Measurements from ENCODE around the gene DALRD3. TPM values are rescaled to one million over a fixed set of nuclear protein-coding genes. Genes with fewer than 3 reads are reported as not detected.

The DALRD3 gene
- total RNA-seq, 1 donor from 2014 or later, result 28.2 TPM

DNA sequence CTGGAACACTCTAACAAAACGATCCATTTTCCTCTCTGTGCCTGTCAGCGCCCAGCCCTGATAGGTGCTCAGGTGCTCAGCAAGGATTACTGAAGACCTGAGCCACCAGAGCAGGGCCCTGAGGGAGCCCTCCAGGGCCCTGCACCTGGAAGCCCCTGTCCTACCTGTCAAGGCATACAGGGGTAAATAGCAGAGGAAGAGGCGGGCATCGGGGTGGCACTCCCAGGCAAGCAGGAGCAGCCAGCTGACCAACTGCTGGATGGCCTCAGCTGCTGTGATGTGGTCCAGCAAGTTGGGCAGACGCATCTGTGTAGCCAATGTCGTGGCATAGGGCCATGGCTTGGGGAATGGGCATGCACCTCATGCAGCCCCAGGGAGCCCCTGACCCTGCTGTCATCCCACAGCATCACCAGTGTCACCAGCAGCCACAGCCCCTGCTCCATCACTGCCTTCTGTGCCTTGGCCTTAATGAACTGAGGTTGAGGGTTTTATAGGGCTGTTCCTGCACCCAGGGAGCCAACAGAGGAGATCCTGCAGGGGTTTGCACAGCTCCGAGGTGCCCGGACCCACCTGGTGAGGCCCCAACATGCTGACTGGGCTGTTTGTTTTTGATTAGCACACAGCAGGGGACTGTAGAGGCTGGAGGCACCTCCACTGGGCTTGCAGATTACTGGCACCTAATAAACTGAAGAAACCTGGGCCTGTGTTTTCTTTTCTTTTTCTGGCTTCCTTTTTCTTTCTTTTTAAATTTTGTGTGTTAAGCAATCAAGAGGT lies 19.1 kb downstream of the DALRD3 start:
- Mint-ChIP-seq H3K27ac (ENCODE audit: unreplicated experiment) (peak overlapping the region; percentile 19), H3K27me3 (ENCODE audit: low read depth) (no peaks in the 10 kb centered on the region), H3K4me3 (no peak overlapping the region), H3K9me3 (no peaks in the 10 kb centered on the region), H3K4me1 (peaks cover 19% of the 10 kb centered on the region), H3K36me3 (ENCODE audit: low read depth) (peaks cover 2% of the 10 kb centered on the region)
- no peak for DNase-seq (ENCODE audit: low read depth, low spot score)
- TF ChIP-seq, protein P1, sequence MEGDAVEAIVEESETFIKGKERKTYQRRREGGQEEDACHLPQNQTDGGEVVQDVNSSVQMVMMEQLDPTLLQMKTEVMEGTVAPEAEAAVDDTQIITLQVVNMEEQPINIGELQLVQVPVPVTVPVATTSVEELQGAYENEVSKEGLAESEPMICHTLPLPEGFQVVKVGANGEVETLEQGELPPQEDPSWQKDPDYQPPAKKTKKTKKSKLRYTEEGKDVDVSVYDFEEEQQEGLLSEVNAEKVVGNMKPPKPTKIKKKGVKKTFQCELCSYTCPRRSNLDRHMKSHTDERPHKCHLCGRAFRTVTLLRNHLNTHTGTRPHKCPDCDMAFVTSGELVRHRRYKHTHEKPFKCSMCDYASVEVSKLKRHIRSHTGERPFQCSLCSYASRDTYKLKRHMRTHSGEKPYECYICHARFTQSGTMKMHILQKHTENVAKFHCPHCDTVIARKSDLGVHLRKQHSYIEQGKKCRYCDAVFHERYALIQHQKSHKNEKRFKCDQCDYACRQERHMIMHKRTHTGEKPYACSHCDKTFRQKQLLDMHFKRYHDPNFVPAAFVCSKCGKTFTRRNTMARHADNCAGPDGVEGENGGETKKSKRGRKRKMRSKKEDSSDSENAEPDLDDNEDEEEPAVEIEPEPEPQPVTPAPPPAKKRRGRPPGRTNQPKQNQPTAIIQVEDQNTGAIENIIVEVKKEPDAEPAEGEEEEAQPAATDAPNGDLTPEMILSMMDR (conservative IDR thresholded peaks at IDR 0.05), result no peak

GRCh38 chr3:48997714-48998637 lies 20.4 kb downstream of the DALRD3 start:
- peak; percentile 48 for DNase-seq (ENCODE audit: low read depth, low spot score)
- TF ChIP-seq, protein P1 (conservative IDR thresholded peaks at IDR 0.05), result no peak
- Mint-ChIP-seq H3K4me3 (peak overlapping the region; percentile 44), H3K27ac (ENCODE audit: unreplicated experiment) (no peak overlapping the region), H3K36me3 (ENCODE audit: low read depth) (peaks cover 2% of the 10 kb centered on the region), H3K27me3 (ENCODE audit: low read depth) (no peaks in the 10 kb centered on the region), H3K4me1 (peaks cover 19% of the 10 kb centered on the region), H3K9me3 (no peaks in the 10 kb centered on the region)

- peaks cover 2% of the 10 kb centered on the region for H3K36me3 Mint-ChIP-seq (ENCODE audit: low read depth)
- H3K27me3 Mint-ChIP-seq (ENCODE audit: low read depth), result no peaks in the 10 kb centered on the region
- TF ChIP-seq, protein P1 (conservative IDR thresholded peaks at IDR 0.05), result no peak
- DNase-seq (ENCODE audit: low read depth, low spot score), result no peak
- no peaks in the 10 kb centered on the region for H3K9me3 Mint-ChIP-seq
- no peak overlapping the region for H3K27ac Mint-ChIP-seq (ENCODE audit: unreplicated experiment)
- peaks cover 19% of the 10 kb centered on the region for H3K4me1 Mint-ChIP-seq
- no peak overlapping the region for H3K4me3 Mint-ChIP-seq
Measured at GRCh38 chr3:48997102-48997635, 21.2 kb downstream of the DALRD3 start.

DNA sequence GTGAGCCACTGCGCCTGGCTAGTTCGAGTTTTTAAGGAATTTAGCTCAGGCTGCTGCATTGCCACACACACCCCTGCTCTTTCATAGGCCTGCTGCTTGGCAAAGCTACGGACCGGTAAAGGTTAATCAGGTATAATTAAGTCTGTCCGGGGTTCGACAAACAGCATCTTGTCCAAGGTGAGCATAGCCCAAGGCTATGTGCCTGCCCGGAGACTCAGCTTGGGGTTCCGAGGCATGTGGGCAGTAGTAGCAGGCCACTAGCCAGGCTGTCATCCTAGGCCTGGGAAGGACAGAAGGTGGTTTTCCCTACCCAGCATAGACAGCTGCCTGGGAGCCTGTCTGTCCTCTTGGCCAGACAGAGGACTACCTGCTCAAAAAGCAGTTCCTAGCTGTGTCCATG lies 21.7 kb downstream of the DALRD3 start:
- Mint-ChIP-seq H3K4me3 (no peak overlapping the region), H3K9me3 (no peaks in the 10 kb centered on the region), H3K4me1 (peaks cover 25% of the 10 kb centered on the region), H3K27ac (ENCODE audit: unreplicated experiment) (no peak overlapping the region), H3K36me3 (ENCODE audit: low read depth) (peaks cover 2% of the 10 kb centered on the region), H3K27me3 (ENCODE audit: low read depth) (no peaks in the 10 kb centered on the region)
- TF ChIP-seq, protein P1 (conservative IDR thresholded peaks at IDR 0.05), result no peak
- DNase-seq (ENCODE audit: low read depth, low spot score), result no peak

- H3K9me3 Mint-ChIP-seq, result no peaks in the 10 kb centered on the region
- H3K4me1 Mint-ChIP-seq, result peaks cover 41% of the 10 kb centered on the region
- H3K27ac Mint-ChIP-seq (ENCODE audit: unreplicated experiment), result no peak overlapping the region
- no peaks in the 10 kb centered on the region for H3K27me3 Mint-ChIP-seq (ENCODE audit: low read depth)
- peaks cover 2% of the 10 kb centered on the region for H3K36me3 Mint-ChIP-seq (ENCODE audit: low read depth)
- TF ChIP-seq, protein P1 (conservative IDR thresholded peaks at IDR 0.05), result no peak
- DNase-seq (ENCODE audit: low read depth, low spot score), result no peak
- no peak overlapping the region for H3K4me3 Mint-ChIP-seq
Measured at GRCh38 chr3:48993834-48994233, 24.5 kb downstream of the DALRD3 start.
